AG09309 (cell line): ENCODE data around the gene TRAP1.
"Not testable (repeated sequence)": the region's sequence is repeated elsewhere in the genome, so short reads cannot be mapped to it uniquely, and the experiment has no call there.

Experiments used
- DNase-seq: peaks from one replicate; pipeline ENCODE4 v3.0.0-alpha.2; 2010; ENCODE audit warnings: low read depth
- H3K4me3 ChIP-seq: 2 replicates; pipeline ENCODE4 v1.5.1; 2011; ENCODE audit warnings: mild to moderate bottlenecking, low read depth, low read length, moderate library complexity; ENCODE audit not compliant: control insufficient read depth
- CTCF ChIP-seq: IDR thresholded peaks from 2 replicates; pipeline ENCODE4 v1.5.1; 2011; ENCODE audit warnings: mild to moderate bottlenecking, low read depth, low read length, inconsistent platforms; ENCODE audit not compliant: insufficient read depth, control insufficient read depth; ENCODE audit errors: missing control alignments

The TRAP1 gene

GRCh38 chr16:3623642-3624041, 93.7 kb downstream of the TRAP1 start:
- no peak for TF ChIP-seq CTCF
- DNase-seq = no peak
- H3K4me3 ChIP-seq = no peak overlapping the region

DNA sequence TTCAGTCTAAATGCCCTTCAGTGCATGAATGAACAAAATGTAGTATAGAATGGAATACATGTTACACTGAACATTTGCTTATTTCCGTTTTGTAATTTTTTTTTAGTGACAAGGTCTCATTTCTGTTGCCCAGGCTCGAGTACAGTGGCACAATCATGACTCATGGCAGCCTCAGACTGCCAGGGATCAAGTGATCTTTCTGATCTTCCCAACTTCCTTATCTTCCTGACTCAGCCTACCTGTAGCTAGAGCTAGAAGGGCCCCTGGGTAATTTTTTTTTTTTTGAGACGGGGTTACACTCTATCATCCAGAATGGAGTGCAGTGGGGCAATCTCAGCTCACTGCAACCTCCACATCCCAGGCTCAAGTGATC, 98.6 kb downstream of the TRAP1 start:
- no peak for TF ChIP-seq CTCF
- no peak for DNase-seq
- H3K4me3 ChIP-seq = no peak overlapping the region

DNA sequence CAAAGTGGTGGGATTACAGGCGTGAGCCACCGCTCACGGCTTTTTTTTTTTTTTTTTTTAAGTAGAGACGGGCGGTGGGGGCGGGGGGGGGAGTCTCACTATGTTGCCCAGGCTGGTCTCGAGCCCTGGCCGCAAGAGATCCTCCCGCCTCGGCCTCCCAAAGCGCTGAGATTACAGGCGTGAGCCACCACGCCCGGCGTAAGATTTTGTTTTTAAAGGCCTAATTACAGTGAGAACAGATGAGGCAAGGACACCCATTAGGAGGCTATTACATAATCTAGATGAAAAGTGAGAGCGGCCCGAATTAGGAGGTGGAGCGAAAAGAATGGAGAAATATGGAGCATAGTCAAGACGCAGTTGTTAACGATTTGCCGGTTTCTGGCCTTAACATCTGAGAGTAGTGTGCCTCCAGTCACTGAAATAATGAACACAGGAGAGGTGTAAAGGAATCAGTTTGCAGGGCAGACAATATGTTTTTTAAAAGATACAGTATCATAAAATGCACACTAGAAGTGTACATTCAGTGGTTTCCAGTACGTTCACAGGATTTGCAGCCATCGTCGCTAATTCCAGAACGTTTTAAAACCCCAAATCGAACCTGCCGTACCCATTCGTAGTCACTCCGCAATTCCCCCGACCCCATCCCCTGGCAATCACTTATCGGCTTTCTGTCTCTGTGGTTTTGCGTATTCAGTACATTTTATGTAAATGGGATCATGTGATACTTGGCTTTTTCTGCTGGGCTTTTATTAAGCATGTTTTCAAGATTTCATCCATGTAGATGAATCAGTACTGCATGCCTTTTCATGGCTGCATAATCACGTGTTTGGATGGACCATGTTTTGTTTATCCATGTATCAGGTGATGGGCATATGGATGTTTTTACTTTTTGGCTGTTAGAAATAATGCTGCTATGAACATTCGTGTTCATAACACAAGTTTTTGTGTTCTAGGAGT, 104.5 kb downstream of the TRAP1 start:
- peak overlapping the region; percentile 71 for H3K4me3 ChIP-seq
- DNase-seq = no peak
- TF ChIP-seq CTCF = no peak

- H3K4me3 ChIP-seq = peak within 1 kb of the TSS; percentile 85
- peak; percentile 41 for DNase-seq
- no peak for TF ChIP-seq CTCF
Observed at GRCh38 chr16:3611146-3611975, 106.0 kb downstream of the TRAP1 start, which contains the start of gene SLX4. Gene SLX4, minus strand, starts transcription at chr16:3611606. Its CDS starts 2,642 bp downstream, at chr16:3608964.

DNA sequence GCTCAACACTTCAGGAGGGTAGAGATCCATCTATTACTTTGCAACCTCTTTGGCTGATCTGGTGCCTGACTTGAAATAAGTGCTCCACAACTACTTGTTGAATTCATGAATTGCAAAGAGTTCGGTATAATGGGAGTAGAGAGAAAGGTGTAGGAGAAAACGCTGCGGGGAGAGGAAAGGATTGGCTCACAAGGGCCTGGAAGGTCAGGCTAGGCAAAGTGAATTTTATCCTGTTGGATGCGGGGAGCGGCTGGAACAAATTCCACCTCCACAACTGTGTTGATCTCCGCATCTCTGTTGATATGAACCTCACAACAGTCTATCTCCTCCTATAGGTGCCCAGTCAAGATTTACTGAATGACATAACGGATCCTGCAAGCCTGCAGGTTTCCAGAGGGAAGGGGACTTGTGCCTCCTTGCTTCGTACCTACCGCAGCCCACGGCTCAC, 106.6 kb downstream of the TRAP1 start:
- TF ChIP-seq CTCF = no peak
- peak overlapping the region; percentile 85 for H3K4me3 ChIP-seq
- DNase-seq = no peak

GRCh38 chr16:3609895-3610697, 107.2 kb downstream of the TRAP1 start:
- TF ChIP-seq CTCF = no peak
- H3K4me3 ChIP-seq = peak overlapping the region; percentile 85; the same call in 1 of the 2 replicates
- no peak for DNase-seq

DNA sequence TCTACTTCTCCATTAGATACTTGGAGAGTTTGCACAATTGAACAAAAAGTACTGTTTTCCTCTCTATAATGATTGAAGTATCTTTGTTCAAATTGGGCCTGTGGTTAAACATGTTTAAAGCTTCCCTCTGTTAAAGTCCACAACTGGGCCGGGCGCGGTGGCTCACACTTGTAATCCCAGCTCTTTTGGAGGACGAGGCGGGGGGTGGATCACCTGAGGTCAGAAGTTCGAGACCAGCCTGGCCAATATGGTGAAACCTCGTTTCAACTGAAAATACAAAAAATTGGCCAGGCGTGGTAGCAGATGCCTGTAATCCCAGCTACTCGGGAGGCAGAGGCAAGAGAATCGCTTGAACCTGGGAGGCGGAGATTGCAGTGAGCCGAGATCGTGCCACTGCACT, 108.3 kb downstream of the TRAP1 start:
- not testable (repeated sequence) for H3K4me3 ChIP-seq, DNase-seq
